ENCODE data around the gene OGDH. TPM values are rescaled to one million over a fixed set of nuclear protein-coding genes. Genes with fewer than 3 reads are reported as not detected.
"Not testable (repeated sequence)": the region's sequence is repeated elsewhere in the genome, so short reads cannot be mapped to it uniquely, and the experiment has no call there.

OGDH gene
- polyA plus RNA-seq: 100 to 1,000 TPM in 2 of 4 donors, 10 to 100 TPM in 2; 66.8 to 136 (median 112) TPM
- long read RNA-seq, donor 1, full-length matches to known transcripts: 3 of 72 reads
- long read RNA-seq, donor 1, partial matches to known transcripts: 69 of 72 reads
- long read RNA-seq, donor 1, other reads (novel, unspliced or antisense): 0 of 72 reads
- long read RNA-seq, donor 2, partial matches to known transcripts: 6 of 6 reads
- long read RNA-seq, donor 2, other reads (novel, unspliced or antisense): 0 of 6 reads
- long read RNA-seq, donor 3, full-length matches to known transcripts: 2 of 2 reads
- long read RNA-seq, donor 3, partial matches to known transcripts: 0 of 2 reads
- long read RNA-seq, donor 3, other reads (novel, unspliced or antisense): 0 of 2 reads
- long read RNA-seq, donor 4: 0 reads
- long read RNA-seq, donor 5, partial matches to known transcripts: 22 of 22 reads
- long read RNA-seq, donor 5, other reads (novel, unspliced or antisense): 0 of 22 reads
- long read RNA-seq, donor 6, full-length matches to known transcripts: 1 of 8 reads
- long read RNA-seq, donor 6, partial matches to known transcripts: 7 of 8 reads
- long read RNA-seq, donor 6, other reads (novel, unspliced or antisense): 0 of 8 reads
- long read RNA-seq, donor 7, full-length matches to known transcripts: 20 of 195 reads
- long read RNA-seq, donor 7, partial matches to known transcripts: 175 of 195 reads
- long read RNA-seq, donor 7, other reads (novel, unspliced or antisense): 0 of 195 reads
- long read RNA-seq, donor 8: 0 reads
- long read RNA-seq, donor 9, partial matches to known transcripts: 0 of 1 reads
- long read RNA-seq, donor 9, other reads (novel, unspliced or antisense): 0 of 1 reads
- long read RNA-seq, donor 10: 0 reads

GRCh38 chr7:44606341-44607140 lies at the start of gene OGDH:
Gene OGDH, plus strand, starts transcription at chr7:44606627. Its CDS starts 17,717 bp downstream, at chr7:44624344.
- Histone ChIP-seq H3K4me3 (ENCODE audit: low read depth in 1 of 3, low read length in 3 of 3) (peak within 1 kb of the TSS; percentile 70 to 95 (median 80)), H3K27ac (ENCODE audit: low read depth in 1 of 3, low read length in 2 of 3) (peak within 1 kb of the TSS; percentile 97 to 99 (median 99)), H3K27me3 (ENCODE audit: control insufficient read depth in 3 of 3, insufficient read depth in 3 of 3, low read length in 3 of 3) (no peaks in the 10 kb centered on the region), H3K4me1 (ENCODE audit: control insufficient read depth in 3 of 3, insufficient read depth in 2 of 3, low read depth in 1 of 3, low read length in 2 of 3) (peaks cover 0 to 3% (median 0%) of the 10 kb centered on the region in 3 donors), H3K36me3 (ENCODE audit: control insufficient read depth in 3 of 3, insufficient read depth in 2 of 3, low read depth in 1 of 3, low read length in 3 of 3) (peaks cover 0 to 9% (median 0%) of the 10 kb centered on the region in 3 donors), H3K9me3 (ENCODE audit: control insufficient read depth in 2 of 2, insufficient read depth in 1 of 2, low read depth in 1 of 2, low read length in 1 of 2) (no peaks in the 10 kb centered on the region)
- 0 to 1% (median 1%) methylated on average over 58 to 93 of the region's 93 CpGs for WGBS, 3 donors
- FAIRE-seq: no peak
- DNase-seq: peak; percentile 99 to 100

GRCh38 chr7:44557485-44557884 lies 48.9 kb upstream of the OGDH start:
- WGBS, 3 donors: 90 to 92% (median 91%) methylated on average over 2 of the region's 2 CpGs
- H3K4me1 ChIP-seq (ENCODE audit: control insufficient read depth in 3 of 3, insufficient read depth in 2 of 3, low read depth in 1 of 3, low read length in 2 of 3): peaks cover 0 to 11% (median 4%) of the 10 kb centered on the region in 3 donors

GRCh38 chr7:44559485-44559884 lies 46.9 kb upstream of the OGDH start:
- H3K27ac ChIP-seq (ENCODE audit: low read depth in 1 of 3, low read length in 2 of 3): no peak overlapping the region
- FAIRE-seq: no peak
- H3K27me3 ChIP-seq (ENCODE audit: control insufficient read depth in 3 of 3, insufficient read depth in 3 of 3, low read length in 3 of 3): no peaks in the 10 kb centered on the region
- H3K36me3 ChIP-seq (ENCODE audit: control insufficient read depth in 3 of 3, insufficient read depth in 2 of 3, low read depth in 1 of 3, low read length in 3 of 3): peaks cover 0 to 16% (median 0%) of the 10 kb centered on the region in 3 donors
- H3K4me3 ChIP-seq (ENCODE audit: low read depth in 1 of 3, low read length in 3 of 3): no peak overlapping the region
- no peak for DNase-seq
- 83 to 93% (median 89%) methylated on average over 4 of the region's 4 CpGs for WGBS, 3 donors
- H3K9me3 ChIP-seq (ENCODE audit: control insufficient read depth in 2 of 2, insufficient read depth in 1 of 2, low read depth in 1 of 2, low read length in 1 of 2): no peaks in the 10 kb centered on the region
- peaks cover 0 to 10% (median 8%) of the 10 kb centered on the region in 3 donors for H3K4me1 ChIP-seq (ENCODE audit: control insufficient read depth in 3 of 3, insufficient read depth in 2 of 3, low read depth in 1 of 3, low read length in 2 of 3)

More at GRCh38 chr7:44557485-44557884, 48.9 kb upstream of the OGDH start:
- DNase-seq: no peak
- Histone ChIP-seq H3K9me3 (ENCODE audit: control insufficient read depth in 2 of 2, insufficient read depth in 1 of 2, low read depth in 1 of 2, low read length in 1 of 2) (no peaks in the 10 kb centered on the region), H3K36me3 (ENCODE audit: control insufficient read depth in 3 of 3, insufficient read depth in 2 of 3, low read depth in 1 of 3, low read length in 3 of 3) (no peaks in the 10 kb centered on the region), H3K4me3 (ENCODE audit: low read depth in 1 of 3, low read length in 3 of 3) (no peak overlapping the region), H3K27me3 (ENCODE audit: control insufficient read depth in 3 of 3, insufficient read depth in 3 of 3, low read length in 3 of 3) (no peaks in the 10 kb centered on the region), H3K27ac (ENCODE audit: low read depth in 1 of 3, low read length in 2 of 3) (no peak overlapping the region)
- no peak for FAIRE-seq

GRCh38 chr7:44561481-44561880 lies 44.9 kb upstream of the OGDH start:
- Histone ChIP-seq H3K4me1 (ENCODE audit: control insufficient read depth in 3 of 3, insufficient read depth in 2 of 3, low read depth in 1 of 3, low read length in 2 of 3) (peaks cover 0 to 17% (median 8%) of the 10 kb centered on the region in 3 donors), H3K27ac (ENCODE audit: low read depth in 1 of 3, low read length in 2 of 3) (peak overlapping the region in 2 of 3 donors; percentile 17 to 34), H3K36me3 (ENCODE audit: control insufficient read depth in 3 of 3, insufficient read depth in 2 of 3, low read depth in 1 of 3, low read length in 3 of 3) (peaks cover 0 to 35% (median 2%) of the 10 kb centered on the region in 3 donors), H3K9me3 (ENCODE audit: control insufficient read depth in 2 of 2, insufficient read depth in 1 of 2, low read depth in 1 of 2, low read length in 1 of 2) (no peaks in the 10 kb centered on the region), H3K4me3 (ENCODE audit: low read depth in 1 of 3, low read length in 3 of 3) (no peak overlapping the region), H3K27me3 (ENCODE audit: control insufficient read depth in 3 of 3, insufficient read depth in 3 of 3, low read length in 3 of 3) (no peaks in the 10 kb centered on the region)
- no peak for DNase-seq
- WGBS, 3 donors: 88 to 91% (median 91%) methylated on average over 6 of the region's 6 CpGs
- FAIRE-seq: no peak

GRCh38 chr7:44561962-44562621 lies 44.3 kb upstream of the OGDH start:
- DNase-seq (peak; percentile 94 to 99), FAIRE-seq (no peak)
- peak overlapping the region in 2 of 3 donors; percentile 17 to 34 for H3K27ac ChIP-seq (ENCODE audit: low read depth in 1 of 3, low read length in 2 of 3)
- H3K9me3 ChIP-seq (ENCODE audit: control insufficient read depth in 2 of 2, insufficient read depth in 1 of 2, low read depth in 1 of 2, low read length in 1 of 2): no peaks in the 10 kb centered on the region
- whole genome bisulfite sequencing, 3 donors: 30 to 68% (median 42%) methylated on average over 7 of the region's 7 CpGs
- no peak overlapping the region for H3K4me3 ChIP-seq (ENCODE audit: low read depth in 1 of 3, low read length in 3 of 3)
- peaks cover 0 to 41% (median 3%) of the 10 kb centered on the region in 3 donors for H3K36me3 ChIP-seq (ENCODE audit: control insufficient read depth in 3 of 3, insufficient read depth in 2 of 3, low read depth in 1 of 3, low read length in 3 of 3)
- no peaks in the 10 kb centered on the region for H3K27me3 ChIP-seq (ENCODE audit: control insufficient read depth in 3 of 3, insufficient read depth in 3 of 3, low read length in 3 of 3)
- peaks cover 0 to 17% (median 8%) of the 10 kb centered on the region in 3 donors for H3K4me1 ChIP-seq (ENCODE audit: control insufficient read depth in 3 of 3, insufficient read depth in 2 of 3, low read depth in 1 of 3, low read length in 2 of 3)

GRCh38 chr7:44562622-44562962 lies 43.8 kb upstream of the OGDH start:
- FAIRE-seq; H3K27ac ChIP-seq (ENCODE audit: low read depth in 1 of 3, low read length in 2 of 3): not testable (repeated sequence)
- WGBS, 3 donors: 46 to 72% (median 55%) methylated on average over 8 of the region's 8 CpGs

GRCh38 chr7:44563171-44563679 lies 43.2 kb upstream of the OGDH start:
- H3K9me3 ChIP-seq (ENCODE audit: control insufficient read depth in 2 of 2, insufficient read depth in 1 of 2, low read depth in 1 of 2, low read length in 1 of 2): no peaks in the 10 kb centered on the region
- peak overlapping the region in 2 of 3 donors; percentile 1 to 4 for H3K27ac ChIP-seq (ENCODE audit: low read depth in 1 of 3, low read length in 2 of 3)
- DNase-seq: peak in 1 of 2 donors; percentile 13
- H3K36me3 ChIP-seq (ENCODE audit: control insufficient read depth in 3 of 3, insufficient read depth in 2 of 3, low read depth in 1 of 3, low read length in 3 of 3): peaks cover 6 to 52% (median 7%) of the 10 kb centered on the region in 3 donors
- 73 to 84% (median 82%) methylated on average over 3 of the region's 3 CpGs for WGBS, 3 donors
- peaks cover 0 to 17% (median 8%) of the 10 kb centered on the region in 3 donors for H3K4me1 ChIP-seq (ENCODE audit: control insufficient read depth in 3 of 3, insufficient read depth in 2 of 3, low read depth in 1 of 3, low read length in 2 of 3)
- H3K4me3 ChIP-seq (ENCODE audit: low read depth in 1 of 3, low read length in 3 of 3): no peak overlapping the region
- no peak for FAIRE-seq
- H3K27me3 ChIP-seq (ENCODE audit: control insufficient read depth in 3 of 3, insufficient read depth in 3 of 3, low read length in 3 of 3): no peaks in the 10 kb centered on the region

More at GRCh38 chr7:44562622-44562962, 43.8 kb upstream of the OGDH start:
- H3K4me1 ChIP-seq (ENCODE audit: control insufficient read depth in 3 of 3, insufficient read depth in 2 of 3, low read depth in 1 of 3, low read length in 2 of 3): peaks cover 0 to 17% (median 8%) of the 10 kb centered on the region in 3 donors
- DNase-seq; H3K27me3 ChIP-seq (ENCODE audit: control insufficient read depth in 3 of 3, insufficient read depth in 3 of 3, low read length in 3 of 3); H3K4me3 ChIP-seq (ENCODE audit: low read depth in 1 of 3, low read length in 3 of 3); H3K9me3 ChIP-seq (ENCODE audit: control insufficient read depth in 2 of 2, insufficient read depth in 1 of 2, low read depth in 1 of 2, low read length in 1 of 2): not testable (repeated sequence)
- H3K36me3 ChIP-seq (ENCODE audit: control insufficient read depth in 3 of 3, insufficient read depth in 2 of 3, low read depth in 1 of 3, low read length in 3 of 3): peaks cover 3 to 46% (median 3%) of the 10 kb centered on the region in 3 donors
